Spleen (tissue), 11 donors: Measurements from ENCODE around the gene SPAG5. TPM values are rescaled to one million over a fixed set of nuclear protein-coding genes. Genes with fewer than 3 reads are reported as not detected.

Experiments
- DNase-seq: peaks from one replicate; pipeline ENCODE4 v3.0.0-alpha.2; 2020
- H3K27ac ChIP-seq, 8 donors: fragments of 200-600 bp; sonication (generic) in 7 of 8; 1 replicate in 4 of 8; 2 replicates in 4 of 8; pipeline versions ENCODE4 v1.5.0 to v1.8.0; 2016 to 2021; ENCODE audit warnings: inconsistent platforms in 4 of 8, mild to moderate bottlenecking in 4 of 8, moderate library complexity in 1 of 8
- H3K27me3 ChIP-seq, 7 donors: fragments of 200-600 bp; sonication (generic) in 6 of 7; replicated peaks in 1 of 7; 1 replicate in 4 of 7; 2 replicates in 3 of 7; pipeline versions ENCODE4 v1.5.0 to v1.8.0; 2016 to 2021; ENCODE audit warnings: inconsistent platforms in 3 of 7, mild to moderate bottlenecking in 1 of 7
- H3K36me3 ChIP-seq, 6 donors: fragments of 200-600 bp; sonication (generic) in 5 of 6; 1 replicate in 4 of 6; 2 replicates in 2 of 6; pipeline versions ENCODE4 v1.5.0 to v1.8.0; 2016 to 2021; ENCODE audit warnings: inconsistent platforms in 2 of 6
- H3K4me1 ChIP-seq, 6 donors: fragments of 200-600 bp; sonication (generic) in 5 of 6; 1 replicate in 3 of 6; 2 replicates in 3 of 6; pipeline versions ENCODE4 v1.5.0 to v1.8.0; 2016 to 2021; ENCODE audit warnings: inconsistent platforms in 3 of 6
- H3K4me3 ChIP-seq, 8 donors: fragments of 200-600 bp; sonication (generic) in 7 of 8; 1 replicate in 4 of 8; 2 replicates in 4 of 8; pipeline versions ENCODE4 v1.5.0 to v1.8.0; 2016 to 2021; ENCODE audit warnings: inconsistent platforms in 4 of 8, mild to moderate bottlenecking in 4 of 8, moderate library complexity in 2 of 8
- H3K9me3 ChIP-seq, 8 donors: fragments of 200-600 bp; sonication (generic) in 7 of 8; 1 replicate in 4 of 8; 2 replicates in 4 of 8; pipeline versions ENCODE4 v1.5.0 to v1.8.0; 2016 to 2021; ENCODE audit warnings: inconsistent platforms in 4 of 8
- CTCF ChIP-seq, 11 experiments: fragments of 200-600 bp in 7 of 11; fragments of 450-650 bp in 4 of 11; sonication (generic) in 4 of 11; IDR thresholded peaks in 8 of 11; conservative IDR thresholded peaks in 3 of 11; 1 replicate in 7 of 11; 2 replicates in 4 of 11; pipeline versions ENCODE4 v1.4.0 to v1.8.0; 2016 to 2021; ENCODE audit warnings: antibody characterized with exemption in 11 of 11, inconsistent platforms in 4 of 11, mild to moderate bottlenecking in 1 of 11
- POLR2A ChIP-seq, 3 donors: fragments of 450-650 bp; IDR thresholded peaks; one replicate each; pipeline ENCODE4 v1.5.1; 2017; ENCODE audit warnings: antibody characterized with exemption in 3 of 3, mild to moderate bottlenecking in 1 of 3
- POLR2AphosphoS5 ChIP-seq, 3 donors: sonication (generic); formaldehyde crosslinking; IDR thresholded peaks; one replicate each; pipeline ENCODE4 v1.5.1; 2017; ENCODE audit warnings: antibody characterized with exemption in 3 of 3
- WGBS, 5 donors: extraction: QIAGEN DNeasy Blood & Tissue Kit in 3 of 5; methylation state at CpG; one replicate each; pipeline versions ENCODE4 v1.1.5 to v1.1.7; 2013 to 2018; 5-methylcytosine and 5-hydroxymethylcytosine counted together
- intact Hi-C: fragments of 100-400 bp; cut with DNase I; formaldehyde crosslinking; loops from one replicate; pipeline ENCODE4 v1.15.0; 2023; ENCODE audit warnings: low total_unique reads
- polyA plus RNA-seq, 3 donors: library from polyadenylated mRNA; stranded (reverse); fragments of 200-250 nt; gene quantifications; one replicate each; pipeline ENCODE4 v1.2.1, GENCODE V29; 2013
- total RNA-seq, 7 donors: library from RNA; depleted of rRNA in 3 of 7; stranded (reverse); fragments of >200 nt in 3 of 7; fragmentation: NEBNext Ultra II Directional in 4 of 7; extraction: Animal tissue kit (Norgen Biotek cat#: 25700) in 4 of 7; gene quantifications; one replicate each; pipeline versions ENCODE4 v1.1.0 to v1.2.1, GENCODE V29; 2016 to 2021
- donor health status: healthy with polysubstance abuse.
- donor health status: DM: no; HTN: no; CAD: no; lungs with moderate emphysema.
- donor health status: DM: no; HTN: no; CAD: no.
- donor health status: Bipolar disorder and iron deficiency.
- donor health status: healthy.
- donor health status: DM: no; HTN: no; CAD: no.
- donor health status: DM: yes; HTN: yes; CAD: no.

SPAG5 gene
- total and polyA plus RNA-seq, 10 donors = 6.2 to 19.7 (median 14.6) TPM

- Histone ChIP-seq H3K27ac (peak overlapping the region; percentile 93 to 99 (median 96)), H3K4me3 (peak overlapping the region; percentile 48 to 84 (median 54)), H3K4me1 (peaks cover 12 to 29% (median 22%) of the 10 kb centered on the region in 6 donors), H3K9me3 (no peaks in the 10 kb centered on the region), H3K27me3 (no peaks in the 10 kb centered on the region), H3K36me3 (peaks cover 0 to 6% (median 0%) of the 10 kb centered on the region in 6 donors)
- DNase-seq = peak; percentile 78
- 7 to 14% (median 8%) methylated on average over 23 to 40 of the region's 40 CpGs for WGBS, 5 donors
- intact Hi-C loops = no loop called here
- TF ChIP-seq POLR2A (IDR thresholded peaks at IDR 0.05) (no peak), POLR2AphosphoS5 (IDR thresholded peaks at IDR 0.05) (no peak), CTCF (IDR thresholded peaks at IDR 0.05 in 8 of 11, conservative IDR thresholded peaks at IDR 0.05 in 3 of 11) (no peak)
These were observed 723 bp upstream of the SPAG5 start for GRCh38 chr17:28599311-28600184.

DNA sequence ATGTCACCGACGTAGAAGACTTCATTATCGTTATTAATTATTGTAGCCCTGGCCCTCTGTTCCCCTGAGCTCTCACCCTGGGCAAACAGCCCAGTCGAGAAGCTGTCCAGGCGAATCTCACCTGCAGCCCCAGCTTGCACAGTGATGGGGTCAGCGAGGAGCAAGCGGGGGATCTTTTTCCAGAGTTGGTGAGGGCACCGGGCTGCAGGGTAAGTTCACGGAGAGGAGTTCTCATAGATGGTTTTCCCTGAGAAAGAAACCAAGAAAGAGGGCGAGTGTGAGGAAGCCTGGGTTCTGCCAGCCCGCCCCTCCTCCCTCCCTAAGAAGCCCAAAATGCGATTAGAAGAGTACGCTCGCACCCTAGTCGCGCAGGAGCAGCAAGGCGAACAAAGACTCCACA lies 436 bp downstream of the SPAG5 start:
- Histone ChIP-seq H3K36me3 (peaks cover 0 to 2% (median 0%) of the 10 kb centered on the region in 6 donors), H3K4me1 (peaks cover 12 to 29% (median 22%) of the 10 kb centered on the region in 6 donors), H3K4me3 (peak overlapping the region; percentile 48 to 84 (median 54)), H3K27ac (peak overlapping the region; percentile 93 to 99 (median 96)), H3K27me3 (no peaks in the 10 kb centered on the region), H3K9me3 (no peaks in the 10 kb centered on the region)
- intact Hi-C loops = no loop called here
- DNase-seq = no peak
- TF ChIP-seq POLR2AphosphoS5 (IDR thresholded peaks at IDR 0.05) = no peak
- TF ChIP-seq CTCF (IDR thresholded peaks at IDR 0.05 in 8 of 11, conservative IDR thresholded peaks at IDR 0.05 in 3 of 11) = no peak
- WGBS, 5 donors = 2 to 8% (median 6%) methylated on average over 15 to 17 of the region's 17 CpGs

GRCh38 chr17:28597606-28598383 lies 1.0 kb downstream of the SPAG5 start:
- H3K4me3 ChIP-seq = peak overlapping the region in 6 of 8 donors; percentile 48 to 84 (median 54)
- no peaks in the 10 kb centered on the region for H3K9me3 ChIP-seq
- intact Hi-C loops = no loop called here
- peaks cover 0 to 8% (median 0%) of the 10 kb centered on the region in 6 donors for H3K36me3 ChIP-seq
- H3K27ac ChIP-seq = peak overlapping the region in 5 of 8 donors; percentile 93 to 99 (median 96)
- H3K27me3 ChIP-seq = no peaks in the 10 kb centered on the region
- H3K4me1 ChIP-seq = peaks cover 12 to 29% (median 22%) of the 10 kb centered on the region in 6 donors
- WGBS, 5 donors = 24 to 44% (median 34%) methylated on average over 5 of the region's 5 CpGs
- DNase-seq = no peak
- no peak for TF ChIP-seq CTCF (IDR thresholded peaks at IDR 0.05 in 8 of 11, conservative IDR thresholded peaks at IDR 0.05 in 3 of 11)
- no peak for TF ChIP-seq POLR2AphosphoS5 (IDR thresholded peaks at IDR 0.05)
- no peak for TF ChIP-seq POLR2A (IDR thresholded peaks at IDR 0.05)
